Neural progenitor cell (in vitro differentiated cells): ENCODE measurements around the gene MAD1L1. TPM values are rescaled to one million over a fixed set of nuclear protein-coding genes. Genes with fewer than 3 reads are reported as not detected.

ENCODE experiments used
- DNase-seq: peaks from one replicate; pipeline ENCODE4 v3.0.0-alpha.2; 2016; ENCODE audit warnings: low spot score
- H2AFZ ChIP-seq: fragments of 200-600 bp; sonication (generic); replicated peaks from 2 replicates; pipeline ENCODE4 v1.6.1; 2016; ENCODE audit warnings: antibody characterized with exemption
- H3F3A ChIP-seq: fragments of 200-600 bp; sonication (generic); 2 replicates; pipeline ENCODE4 v1.6.1; 2016; ENCODE audit warnings: antibody characterized with exemption, low read depth
- H3K27ac ChIP-seq: fragments of 200-600 bp; sonication (generic); 2 replicates; pipeline ENCODE4 v1.5.1; 2016; ENCODE audit warnings: mild to moderate bottlenecking
- H3K27me3 ChIP-seq: fragments of 200-600 bp; sonication (generic); 2 replicates; pipeline ENCODE4 v1.6.1; 2016; ENCODE audit warnings: mild to moderate bottlenecking, moderate library complexity
- H3K36me3 ChIP-seq: fragments of 200-600 bp; sonication (generic); 2 replicates; pipeline ENCODE4 v1.5.1; 2016
- H3K4me1 ChIP-seq: fragments of 200-600 bp; sonication (generic); 2 replicates; pipeline ENCODE4 v1.6.1; 2016; ENCODE audit warnings: mixed run types
- H3K4me2 ChIP-seq: fragments of 200-600 bp; sonication (generic); 2 replicates; pipeline ENCODE4 v1.6.1; 2016
- H3K4me3 ChIP-seq: fragments of 200-600 bp; sonication (generic); 2 replicates; pipeline ENCODE4 v1.5.1; 2016
- H3K79me2 ChIP-seq: fragments of 200-600 bp; sonication (generic); 2 replicates; pipeline ENCODE4 v1.6.1; 2016; ENCODE audit warnings: low read depth
- H3K9ac ChIP-seq: fragments of 200-600 bp; sonication (generic); 2 replicates; pipeline ENCODE4 v1.6.1; 2016
- H3K9me3 ChIP-seq: fragments of 200-600 bp; sonication (generic); 2 replicates; pipeline ENCODE4 v1.5.1; 2016; ENCODE audit warnings: low read depth
- H4K20me1 ChIP-seq: fragments of 200-600 bp; sonication (generic); 2 replicates; pipeline ENCODE4 v1.6.1; 2016; ENCODE audit warnings: low read depth
- H3K27ac Mint-ChIP-seq: 3 replicates; pipeline ENCODE4 v1.8.0; 2021; ENCODE audit warnings: mixed read lengths
- H3K27me3 Mint-ChIP-seq: 2 replicates; pipeline ENCODE4 v1.8.0; 2022; ENCODE audit warnings: low read depth, mild to moderate bottlenecking, inconsistent platforms, moderate library complexity, mixed read lengths; ENCODE audit not compliant: insufficient read depth
- H3K36me3 Mint-ChIP-seq: 3 replicates; pipeline ENCODE4 v1.8.0; 2021; ENCODE audit warnings: mixed read lengths
- H3K4me1 Mint-ChIP-seq: 3 replicates; pipeline ENCODE4 v1.8.0; 2021; ENCODE audit warnings: mixed read lengths
- H3K4me3 Mint-ChIP-seq: 3 replicates; pipeline ENCODE4 v1.8.0; 2021; ENCODE audit warnings: mild to moderate bottlenecking, moderate library complexity, mixed read lengths
- H3K9me3 Mint-ChIP-seq: 3 replicates; pipeline ENCODE4 v1.8.0; 2020; ENCODE audit warnings: mixed read lengths
- CTCF ChIP-seq: fragments of 200-600 bp; sonication (generic); IDR thresholded peaks from 2 replicates; pipeline ENCODE4 v1.5.1; 2017; ENCODE audit warnings: antibody characterized with exemption, mild to moderate bottlenecking
- EZH2 ChIP-seq: fragments of 200-600 bp; sonication (generic); IDR thresholded peaks from 2 replicates; pipeline ENCODE4 v1.6.1; 2017; ENCODE audit warnings: antibody characterized with exemption, mild to moderate bottlenecking, moderate library complexity
- EZH2phosphoT487 ChIP-seq: fragments of 200-600 bp; sonication (generic); IDR thresholded peaks from 2 replicates; pipeline ENCODE4 v1.6.1; 2017; ENCODE audit warnings: antibody characterized with exemption
- total RNA-seq: library from RNA; depleted of rRNA; stranded (reverse); fragments of >200 nt; gene quantifications from 2 replicates; pipeline ENCODE4 v1.2.3, GENCODE V29; 2015; ENCODE audit warnings: low replicate concordance

The MAD1L1 gene
- total RNA-seq, 1 donor from 2014 or later, result 23.7 TPM

- Histone ChIP-seq H3K4me2 (peak overlapping the region; percentile 58), H3K27me3 (no peaks in the 10 kb centered on the region), H3K79me2 (no peaks in the 10 kb centered on the region), H4K20me1 (peaks cover 5% of the 10 kb centered on the region), H2AFZ (no peak overlapping the region), H3K9ac (no peak overlapping the region), H3K4me1 (peaks cover 13% of the 10 kb centered on the region), H3K36me3 (no peaks in the 10 kb centered on the region), H3F3A (peaks cover 12% of the 10 kb centered on the region), H3K27ac (no peak overlapping the region), H3K4me3 (no peak overlapping the region), H3K9me3 (no peaks in the 10 kb centered on the region)
- peak; percentile 83 for DNase-seq
- Mint-ChIP-seq H3K36me3 (no peaks in the 10 kb centered on the region), H3K27ac (no peak overlapping the region), H3K27me3 (peaks cover 3% of the 10 kb centered on the region), H3K4me3 (no peak overlapping the region), H3K4me1 (peaks cover 7% of the 10 kb centered on the region), H3K9me3 (no peaks in the 10 kb centered on the region)
- TF ChIP-seq EZH2phosphoT487, result no peak
- no peak for TF ChIP-seq EZH2
- peak; percentile 59 for TF ChIP-seq CTCF
These were observed 420.0 kb downstream of the MAD1L1 start for GRCh38 chr7:1812509-1813393.

GRCh38 chr7:1811850-1812508 lies 420.8 kb downstream of the MAD1L1 start:
- no peak overlapping the region for H2AFZ ChIP-seq
- no peaks in the 10 kb centered on the region for H3K27me3 ChIP-seq
- H3K9ac ChIP-seq, result no peak overlapping the region
- DNase-seq, result no peak
- Mint-ChIP-seq H3K4me3 (no peak overlapping the region), H3K4me1 (peaks cover 7% of the 10 kb centered on the region), H3K27ac (peak overlapping the region; percentile 37), H3K27me3 (peaks cover 3% of the 10 kb centered on the region), H3K36me3 (no peaks in the 10 kb centered on the region), H3K9me3 (no peaks in the 10 kb centered on the region)
- H4K20me1 ChIP-seq, result peaks cover 5% of the 10 kb centered on the region
- no peak overlapping the region for H3K4me3 ChIP-seq
- H3K9me3 ChIP-seq, result no peaks in the 10 kb centered on the region
- no peak overlapping the region for H3K4me2 ChIP-seq
- TF ChIP-seq EZH2phosphoT487, result no peak
- H3K27ac ChIP-seq, result no peak overlapping the region
- H3F3A ChIP-seq, result peaks cover 12% of the 10 kb centered on the region
- H3K36me3 ChIP-seq, result no peaks in the 10 kb centered on the region
- peaks cover 13% of the 10 kb centered on the region for H3K4me1 ChIP-seq
- H3K79me2 ChIP-seq, result no peaks in the 10 kb centered on the region

GRCh38 chr7:1810961-1811849 lies 421.5 kb downstream of the MAD1L1 start:
- no peaks in the 10 kb centered on the region for H3K36me3 Mint-ChIP-seq
- Histone ChIP-seq H3K4me1 (peaks cover 13% of the 10 kb centered on the region), H3F3A (peaks cover 12% of the 10 kb centered on the region), H3K9me3 (no peaks in the 10 kb centered on the region), H3K27me3 (no peaks in the 10 kb centered on the region), H3K27ac (no peak overlapping the region), H3K36me3 (no peaks in the 10 kb centered on the region), H2AFZ (no peak overlapping the region), H3K4me3 (no peak overlapping the region), H3K9ac (no peak overlapping the region), H3K79me2 (no peaks in the 10 kb centered on the region), H4K20me1 (peaks cover 5% of the 10 kb centered on the region), H3K4me2 (no peak overlapping the region)
- peaks cover 3% of the 10 kb centered on the region for H3K27me3 Mint-ChIP-seq
- H3K4me3 Mint-ChIP-seq, result no peak overlapping the region
- H3K27ac Mint-ChIP-seq, result peak overlapping the region; percentile 60
- H3K9me3 Mint-ChIP-seq, result no peaks in the 10 kb centered on the region
- peaks cover 4% of the 10 kb centered on the region for H3K4me1 Mint-ChIP-seq
- no peak for DNase-seq
- no peak for TF ChIP-seq EZH2
- no peak for TF ChIP-seq EZH2phosphoT487
- no peak for TF ChIP-seq CTCF
